ENCODE data around the gene ACTN3.
"Not testable (repeated sequence)": the region's sequence is repeated elsewhere in the genome, so short reads cannot be mapped to it uniquely, and the experiment has no call there.

Gene ACTN3

GRCh38 chr11:66546368-66546965 is at the start of gene ACTN3:
Gene ACTN3 (plus strand): TSS chr11:66546903. CDS start chr11:66546938, 35 bp downstream.
- no peak for DNase-seq

- DNase-seq = no peak
Measured at GRCh38 chr11:66497206-66497605, 49.5 kb upstream of the ACTN3 start.

GRCh38 chr11:66498506-66498905 is 48.2 kb upstream of the ACTN3 start:
- DNase-seq = no peak

- DNase-seq = no peak
Measured at GRCh38 chr11:66505276-66505816, 41.4 kb upstream of the ACTN3 start.

- no peak for DNase-seq
Measured at GRCh38 chr11:66509131-66509561, 37.6 kb upstream of the ACTN3 start.

GRCh38 chr11:66510271-66510989 is 36.3 kb upstream of the ACTN3 start, which contains the start of gene BBS1:
Gene BBS1 (plus strand): TSS chr11:66510635. CDS start chr11:66510660, 25 bp downstream.
- peak; percentile 29 for DNase-seq

- no peak for DNase-seq
Measured at GRCh38 chr11:66510990-66511339, 35.7 kb upstream of the ACTN3 start.

- no peak for DNase-seq
Measured at GRCh38 chr11:66523611-66524010, 23.1 kb upstream of the ACTN3 start.

GRCh38 chr11:66524304-66525040 is 22.2 kb upstream of the ACTN3 start:
- DNase-seq = no peak

GRCh38 chr11:66529069-66529468 is 17.6 kb upstream of the ACTN3 start:
- no peak for DNase-seq

GRCh38 chr11:66529655-66530054 is 17.0 kb upstream of the ACTN3 start:
- no peak for DNase-seq

GRCh38 chr11:66530927-66531709 is 15.6 kb upstream of the ACTN3 start:
- no peak for DNase-seq

GRCh38 chr11:66531841-66532240 is 14.9 kb upstream of the ACTN3 start:
- no peak for DNase-seq

GRCh38 chr11:66532784-66533183 is 13.9 kb upstream of the ACTN3 start:
- no peak for DNase-seq

GRCh38 chr11:66539170-66539869 is 7.4 kb upstream of the ACTN3 start:
- no peak for DNase-seq

GRCh38 chr11:66539870-66540213 is 6.9 kb upstream of the ACTN3 start:
- no peak for DNase-seq

- DNase-seq = not testable (repeated sequence)
Measured at GRCh38 chr11:66540598-66540997, 6.1 kb upstream of the ACTN3 start.

GRCh38 chr11:66541892-66542291 is 4.8 kb upstream of the ACTN3 start:
- DNase-seq = no peak

GRCh38 chr11:66542362-66542761 is 4.3 kb upstream of the ACTN3 start:
- no peak for DNase-seq

- no peak for DNase-seq
Measured at GRCh38 chr11:66543263-66544107, 3.2 kb upstream of the ACTN3 start.

GRCh38 chr11:66544952-66545351 is 1.8 kb upstream of the ACTN3 start:
- not testable (repeated sequence) for DNase-seq
